Activated CD8-positive, alpha-beta memory T cell treated with anti-CD3 and anti-CD28 coated beads, Interleukin-2, amount 50 U/mL, for 24 hours (primary cell): Measurements from ENCODE around the gene PRPF18.
"Not testable (repeated sequence)": the region's sequence is repeated elsewhere in the genome, so short reads cannot be mapped to it uniquely, and the experiment has no call there.

Source experiments
- DNase-seq: peaks from one replicate; pipeline ENCODE4 v3.0.0-alpha.2; 2020; ENCODE audit errors: extremely low read depth

The PRPF18 gene

GRCh38 chr10:13586676-13587355 is at the start of gene PRPF18:
Gene PRPF18, plus strand, starts transcription at chr10:13586965. Its CDS starts 122 bp downstream, at chr10:13587087.
- DNase-seq = peak; percentile 83

- DNase-seq = not testable (repeated sequence)
These were observed 48.8 kb upstream of the PRPF18 start for GRCh38 chr10:13537985-13538384.

- DNase-seq = no peak
These were observed 44.2 kb upstream of the PRPF18 start for GRCh38 chr10:13542533-13542932.

GRCh38 chr10:13550802-13551201 is 36.0 kb upstream of the PRPF18 start:
- DNase-seq = no peak

- DNase-seq = no peak
These were observed 30.8 kb upstream of the PRPF18 start for GRCh38 chr10:13555884-13556510.

GRCh38 chr10:13559124-13559700 is 27.6 kb upstream of the PRPF18 start:
- DNase-seq = no peak

GRCh38 chr10:13560597-13560996 is 26.2 kb upstream of the PRPF18 start:
- DNase-seq = no peak

- DNase-seq = no peak
These were observed 23.0 kb upstream of the PRPF18 start for GRCh38 chr10:13563481-13564445.

- no peak for DNase-seq
These were observed 22.2 kb upstream of the PRPF18 start for GRCh38 chr10:13564576-13564975.

GRCh38 chr10:13567030-13567429 is 19.7 kb upstream of the PRPF18 start:
- no peak for DNase-seq

GRCh38 chr10:13571541-13571940 is 15.2 kb upstream of the PRPF18 start:
- DNase-seq = no peak

- no peak for DNase-seq
These were observed 12.8 kb upstream of the PRPF18 start for GRCh38 chr10:13573960-13574359.

- no peak for DNase-seq
These were observed 1.5 kb upstream of the PRPF18 start for GRCh38 chr10:13585195-13585751.

GRCh38 chr10:13585943-13586342 is 822 bp upstream of the PRPF18 start:
- DNase-seq = no peak

GRCh38 chr10:13587391-13587790 is 626 bp downstream of the PRPF18 start:
- DNase-seq = no peak

- no peak for DNase-seq
These were observed 2.6 kb downstream of the PRPF18 start for GRCh38 chr10:13589316-13589715.

- DNase-seq = no peak
These were observed 4.1 kb downstream of the PRPF18 start for GRCh38 chr10:13590886-13591285.

- DNase-seq = no peak
These were observed 5.5 kb downstream of the PRPF18 start for GRCh38 chr10:13592306-13592705.

- DNase-seq = no peak
These were observed 6.8 kb downstream of the PRPF18 start for GRCh38 chr10:13593535-13593934.

- no peak for DNase-seq
These were observed 7.9 kb downstream of the PRPF18 start for GRCh38 chr10:13594641-13595040.

GRCh38 chr10:13597909-13598308 is 11.1 kb downstream of the PRPF18 start:
- DNase-seq = no peak
